HEK293 (cell line): ENCODE measurements around the gene CD46.

Experiments
- CTCF ChIA-PET: fragments of 350-600 bp; formaldehyde crosslinking; extraction: SDS; loops from one replicate; lab custom pipeline; 2021; ENCODE audit warnings: antibody characterized with exemption; lab: Yijun Ruan, JAX
- POLR2A ChIA-PET: fragments of 300-600 bp; formaldehyde crosslinking; extraction: SDS; loops from one replicate; lab custom pipeline; 2020; ENCODE audit warnings: antibody characterized with exemption, inconsistent platforms; lab: Yijun Ruan, JAX
- H3K27ac ChIP-seq: fragments of 200-500 bp; sonication (Bioruptor generic); 2 replicates; pipeline ENCODE4 v1.5.1; 2014; ENCODE audit warnings: low read depth, low read length, control low read depth, inconsistent platforms; ENCODE audit errors: extremely low read depth
- H3K36me3 ChIP-seq, 2 experiments: fragments of 200-500 bp in 1 of 2; sonication (Bioruptor generic) in 1 of 2; 1 replicate in 1 of 2; 2 replicates in 1 of 2; pipeline ENCODE4 v1.5.1; 2014 to 2017; ENCODE audit warnings: inconsistent platforms in 2 of 2, low read length in 2 of 2; ENCODE audit not compliant: control insufficient read depth in 2 of 2, insufficient read depth in 1 of 2
- H3K4me1 ChIP-seq: fragments of 200-500 bp; sonication (Bioruptor generic); 2 replicates; pipeline ENCODE4 v1.5.1; 2014; ENCODE audit warnings: mild to moderate bottlenecking, low read length, inconsistent platforms; ENCODE audit not compliant: control insufficient read depth, insufficient read depth
- H3K4me3 ChIP-seq: 2 replicates; pipeline ENCODE4 v1.5.1; 2011; ENCODE audit warnings: low read depth, mild to moderate bottlenecking, control low read depth, low read length, moderate library complexity
- H3K9me3 ChIP-seq: fragments of 200-500 bp; sonication (Bioruptor generic); 2 replicates; pipeline ENCODE4 v1.5.1; 2014; ENCODE audit warnings: low read depth, low read length, inconsistent platforms; ENCODE audit not compliant: control insufficient read depth, insufficient read depth
- EGR2 ChIP-seq: fragments of 450-650 bp; formaldehyde crosslinking; IDR thresholded peaks from 2 replicates; pipeline ENCODE4 v1.5.1; 2016; ENCODE audit warnings: low read depth, missing biosample characterization, missing genetic modification characterization
- GLIS1 ChIP-seq: fragments of 450-650 bp; formaldehyde crosslinking; IDR thresholded peaks from 2 replicates; pipeline ENCODE4 v1.5.1; 2016; ENCODE audit warnings: missing biosample characterization, missing genetic modification characterization
- GLIS2 ChIP-seq: fragments of 450-650 bp; formaldehyde crosslinking; IDR thresholded peaks from 2 replicates; pipeline ENCODE4 v1.5.1; 2016; ENCODE audit warnings: missing biosample characterization, missing genetic modification characterization
- KLF10 ChIP-seq: fragments of 450-650 bp; IDR thresholded peaks from 2 replicates; pipeline ENCODE4 v1.5.1; 2018; ENCODE audit warnings: missing biosample characterization, mild to moderate bottlenecking, missing genetic modification characterization
- PRDM10 ChIP-seq: fragments of 450-650 bp; formaldehyde crosslinking; IDR thresholded peaks from 2 replicates; pipeline ENCODE4 v1.5.1; 2016; ENCODE audit warnings: missing biosample characterization, missing genetic modification characterization
- SALL2 ChIP-seq: fragments of 450-650 bp; formaldehyde crosslinking; IDR thresholded peaks from 2 replicates; pipeline ENCODE4 v1.5.0; 2017; ENCODE audit warnings: missing biosample characterization, mild to moderate bottlenecking, missing genetic modification characterization, borderline replicate concordance
- SP3 ChIP-seq: fragments of 450-650 bp; formaldehyde crosslinking; IDR thresholded peaks from 2 replicates; pipeline ENCODE4 v1.5.1; 2016; ENCODE audit warnings: missing biosample characterization, missing genetic modification characterization
- WT1 ChIP-seq: fragments of 450-650 bp; formaldehyde crosslinking; IDR thresholded peaks from 2 replicates; pipeline ENCODE4 v1.5.1; 2016; ENCODE audit warnings: missing biosample characterization, missing genetic modification characterization
- ZBTB17 ChIP-seq: fragments of 450-650 bp; formaldehyde crosslinking; IDR thresholded peaks from 2 replicates; pipeline ENCODE4 v1.5.1; 2016; ENCODE audit warnings: missing biosample characterization, missing genetic modification characterization
- ZBTB44 ChIP-seq: fragments of 450-650 bp; IDR thresholded peaks from 2 replicates; pipeline ENCODE4 v1.5.1; 2018; ENCODE audit warnings: missing biosample characterization, mild to moderate bottlenecking, missing genetic modification characterization
- ZFHX2 ChIP-seq: fragments of 450-650 bp; formaldehyde crosslinking; conservative IDR thresholded peaks from 2 replicates; pipeline ENCODE4 v1.5.1; 2016; ENCODE audit warnings: missing biosample characterization, missing genetic modification characterization
- ZFP69B ChIP-seq: fragments of 450-650 bp; formaldehyde crosslinking; IDR thresholded peaks from 2 replicates; pipeline ENCODE4 v1.5.1; 2016; ENCODE audit warnings: missing biosample characterization, missing genetic modification characterization
- ZIC2 ChIP-seq: fragments of 450-650 bp; formaldehyde crosslinking; IDR thresholded peaks from 2 replicates; pipeline ENCODE4 v1.5.1; 2016; ENCODE audit warnings: missing biosample characterization, missing genetic modification characterization
- ZNF138 ChIP-seq: fragments of 450-650 bp; formaldehyde crosslinking; IDR thresholded peaks from 2 replicates; pipeline ENCODE4 v1.5.1; 2016; ENCODE audit warnings: missing biosample characterization, missing genetic modification characterization, borderline replicate concordance
- ZNF16 ChIP-seq: fragments of 450-650 bp; formaldehyde crosslinking; IDR thresholded peaks from 2 replicates; pipeline ENCODE4 v1.5.1; 2016; ENCODE audit warnings: low read depth, missing biosample characterization, missing genetic modification characterization
- ZNF211 ChIP-seq: fragments of 450-650 bp; formaldehyde crosslinking; IDR thresholded peaks from 2 replicates; pipeline ENCODE4 v1.5.1; 2016; ENCODE audit warnings: low read depth, missing biosample characterization, missing genetic modification characterization
- ZNF214 ChIP-seq: fragments of 450-650 bp; formaldehyde crosslinking; IDR thresholded peaks from 2 replicates; pipeline ENCODE4 v1.5.1; 2017; ENCODE audit warnings: missing biosample characterization, mild to moderate bottlenecking, missing genetic modification characterization, borderline replicate concordance
- ZNF24 ChIP-seq: fragments of 450-650 bp; formaldehyde crosslinking; IDR thresholded peaks from 2 replicates; pipeline ENCODE4 v1.5.1; 2016; ENCODE audit warnings: missing biosample characterization, missing genetic modification characterization
- ZNF274 ChIP-seq, 2 experiments: fragments of 200-500 bp in 1 of 2; fragments of 450-650 bp in 1 of 2; sonication (Bioruptor generic) in 1 of 2; formaldehyde crosslinking in 1 of 2; IDR thresholded peaks; 2 replicates each; pipeline versions ENCODE4 v1.5.1 to v1.6.1; 2014 to 2016; ENCODE audit warnings: borderline replicate concordance in 1 of 2, inconsistent platforms in 1 of 2, low read length in 1 of 2, missing biosample characterization in 1 of 2, missing genetic modification characterization in 1 of 2
- ZNF280C ChIP-seq: fragments of 450-650 bp; formaldehyde crosslinking; IDR thresholded peaks from 2 replicates; pipeline ENCODE4 v1.5.1; 2016; ENCODE audit warnings: missing biosample characterization, missing genetic modification characterization
- ZNF335 ChIP-seq: fragments of 450-650 bp; formaldehyde crosslinking; conservative IDR thresholded peaks from 2 replicates; pipeline ENCODE4 v1.5.1; 2016; ENCODE audit warnings: missing biosample characterization, missing genetic modification characterization
- ZNF341 ChIP-seq: fragments of 450-650 bp; formaldehyde crosslinking; IDR thresholded peaks from 2 replicates; pipeline ENCODE4; 2016; ENCODE audit warnings: low read depth, missing biosample characterization, missing genetic modification characterization
- ZNF501 ChIP-seq: fragments of 450-650 bp; formaldehyde crosslinking; IDR thresholded peaks from 2 replicates; pipeline ENCODE4 v1.5.1; 2016; ENCODE audit warnings: missing biosample characterization, missing genetic modification characterization
- ZNF530 ChIP-seq: fragments of 450-650 bp; formaldehyde crosslinking; IDR thresholded peaks from 2 replicates; pipeline ENCODE4 v1.5.1; 2016; ENCODE audit warnings: low read depth, missing biosample characterization, missing genetic modification characterization
- ZNF626 ChIP-seq: fragments of 450-650 bp; sonication (Bioruptor Pico); formaldehyde crosslinking; IDR thresholded peaks from 2 replicates; pipeline ENCODE4 v1.5.1; 2018; ENCODE audit warnings: missing biosample characterization, missing genetic modification characterization, inconsistent platforms
- ZNF658 ChIP-seq: fragments of 450-650 bp; formaldehyde crosslinking; IDR thresholded peaks from 2 replicates; pipeline ENCODE4; 2016; ENCODE audit warnings: missing biosample characterization, missing genetic modification characterization
- ZNF768 ChIP-seq: fragments of 450-650 bp; formaldehyde crosslinking; IDR thresholded peaks from 2 replicates; pipeline ENCODE4 v1.5.1; 2018; ENCODE audit warnings: missing biosample characterization, mild to moderate bottlenecking, missing genetic modification characterization
- ZNF777 ChIP-seq: fragments of 450-650 bp; formaldehyde crosslinking; IDR thresholded peaks from 2 replicates; pipeline ENCODE4 v1.5.1; 2017; ENCODE audit warnings: missing biosample characterization, missing genetic modification characterization, borderline replicate concordance
- ZSCAN30 ChIP-seq: fragments of 450-650 bp; IDR thresholded peaks from 2 replicates; pipeline ENCODE4 v1.5.1; 2018; ENCODE audit warnings: missing biosample characterization, mild to moderate bottlenecking, missing genetic modification characterization, moderate library complexity

Gene CD46

GRCh38 chr1:207838156-207839082 lies 86.6 kb downstream of the CD46 start:
- H3K4me3 ChIP-seq, result no peak overlapping the region
- TF ChIP-seq PRDM10 (tag by site-specific recombination), result no peak
- peak; percentile 83 for TF ChIP-seq ZNF16 (tag by site-specific recombination)
- TF ChIP-seq ZNF214 (tag by site-specific recombination), result no peak
- no peak for TF ChIP-seq GLIS2 (tag by site-specific recombination)
- TF ChIP-seq ZNF211, result no peak
- no peak for TF ChIP-seq ZNF530
- TF ChIP-seq ZNF335 (tag by site-specific recombination), result no peak
- TF ChIP-seq ZFP69B (tag by site-specific recombination), result no peak
- no peak for TF ChIP-seq ZIC2 (tag by site-specific recombination)
- TF ChIP-seq ZNF658 (tag by site-specific recombination), result no peak
- TF ChIP-seq ZNF341 (tag by site-specific recombination), result peak; percentile 38; the same call in 1 of the 2 replicates
- no peak for TF ChIP-seq ZNF777 (tag by site-specific recombination)
- TF ChIP-seq ZNF501 (tag by site-specific recombination), result no peak
- no peak for TF ChIP-seq KLF10 (tag by site-specific recombination)
- no peak for TF ChIP-seq ZNF274 (IDR thresholded peaks at IDR 0.05; ENCODE audit: low read length)
- TF ChIP-seq ZNF274 (tag by site-specific recombination; IDR thresholded peaks at IDR 0.05; ENCODE audit: borderline replicate concordance), result no peak
- TF ChIP-seq ZNF280C (tag by site-specific recombination), result no peak
- no peak for TF ChIP-seq ZSCAN30 (tag by site-specific recombination)
- peak; percentile 84 for TF ChIP-seq EGR2
- TF ChIP-seq ZNF138 (tag by site-specific recombination), result no peak
- TF ChIP-seq ZNF768 (tag by site-specific recombination), result no peak
- TF ChIP-seq ZNF24, result no peak
- TF ChIP-seq WT1 (tag by site-specific recombination), result no peak
- no peak for TF ChIP-seq GLIS1 (tag by site-specific recombination)
- no peak for TF ChIP-seq ZBTB17 (tag by site-specific recombination)
- TF ChIP-seq SALL2 (tag by site-specific recombination), result no peak
- no peak for TF ChIP-seq ZBTB44
- no peak for TF ChIP-seq ZNF626
- TF ChIP-seq SP3 (tag by site-specific recombination), result no peak
- TF ChIP-seq ZFHX2 (tag by site-specific recombination), result peak; percentile 51
- H3K27ac ChIP-seq, result no peak overlapping the region
- ChIA-PET POLR2A (no interaction called here), CTCF (interaction anchor here (0.7 to 1.0 kb wide), 3 partner anchors 9 to 47 kb away, joined by 3 to 5 read pairs (median 4); no protein-coding TSS in a partner anchor)
- no peaks in the 10 kb centered on the region for H3K9me3 ChIP-seq
- H3K4me1 ChIP-seq, result no peaks in the 10 kb centered on the region
- H3K36me3 ChIP-seq, result peaks cover 0 to 28% of the 10 kb centered on the region in 2 experiments; a peak in 1 of 3 replicates
